Activated CD8-positive, alpha-beta memory T cell treated with anti-CD3 and anti-CD28 coated beads, Interleukin-2, amount 50 U/mL, for 1 hour (primary cell): ENCODE measurements around the gene MEF2D.
A peak's percentile ranks its signal among the peaks of the same experiment; 100 is the strongest.

Source experiments
- DNase-seq: peaks from one replicate; pipeline ENCODE4 v3.0.0-alpha.2; 2020; ENCODE audit errors: extremely low read depth

The MEF2D gene

GRCh38 chr1:156470473-156470872, 30.1 kb downstream of the MEF2D start:
- no peak for DNase-seq

- no peak for DNase-seq
Observed at GRCh38 chr1:156468693-156469345, 31.8 kb downstream of the MEF2D start.

GRCh38 chr1:156467906-156468305, 32.7 kb downstream of the MEF2D start:
- DNase-seq: no peak

- no peak for DNase-seq
Observed at GRCh38 chr1:156467385-156467784, 33.2 kb downstream of the MEF2D start.

GRCh38 chr1:156465747-156466365, 34.7 kb downstream of the MEF2D start:
- DNase-seq: no peak

GRCh38 chr1:156464825-156465452, 35.6 kb downstream of the MEF2D start:
- no peak for DNase-seq

- DNase-seq: no peak
Observed at GRCh38 chr1:156464335-156464734, 36.2 kb downstream of the MEF2D start.

- DNase-seq: no peak
Observed at GRCh38 chr1:156463874-156464273, 36.7 kb downstream of the MEF2D start.

GRCh38 chr1:156462954-156463795, 37.4 kb downstream of the MEF2D start:
- no peak for DNase-seq

GRCh38 chr1:156461781-156462647, 38.6 kb downstream of the MEF2D start:
- DNase-seq: no peak

GRCh38 chr1:156461109-156461508, 39.5 kb downstream of the MEF2D start:
- no peak for DNase-seq

- no peak for DNase-seq
Observed at GRCh38 chr1:156460525-156460924, 40.0 kb downstream of the MEF2D start.

GRCh38 chr1:156458181-156458503, 42.4 kb downstream of the MEF2D start:
- no peak for DNase-seq

- peak; percentile 98 for DNase-seq
Observed at GRCh38 chr1:156456625-156457465, 43.7 kb downstream of the MEF2D start.

- DNase-seq: no peak
Observed at GRCh38 chr1:156455362-156455761, 45.2 kb downstream of the MEF2D start.

GRCh38 chr1:156452907-156453306, 47.7 kb downstream of the MEF2D start:
- DNase-seq: no peak

- DNase-seq: no peak
Observed at GRCh38 chr1:156451505-156452160, 48.9 kb downstream of the MEF2D start.

GRCh38 chr1:156448134-156448967, 52.2 kb downstream of the MEF2D start:
- no peak for DNase-seq

- DNase-seq: peak; percentile 32
Observed at GRCh38 chr1:156445789-156446263, 54.7 kb downstream of the MEF2D start.
